ENCODE measurements around the gene PSMA5. TPM values are rescaled to one million over a fixed set of nuclear protein-coding genes. Genes with fewer than 3 reads are reported as not detected.

Gene PSMA5
- total RNA-seq, 2 experiments from 2014 or later: 53.3 to 152 TPM

GRCh38 chr1:109467301-109467777 is 41.1 kb upstream of the PSMA5 start:
- ChIA-PET POLR2A (interaction anchor here (1.3 kb wide), 1 partner anchor 8 kb away, joined by 3 read pairs; no protein-coding TSS in a partner anchor), CTCF (ENCODE audit: unreplicated experiment) (no interaction called here)

GRCh38 chr1:109466452-109467300 is 40.4 kb upstream of the PSMA5 start, which contains the start of gene SYPL2:
Gene SYPL2 (plus strand): TSS chr1:109466546. CDS start chr1:109466844, 298 bp downstream.
- Histone ChIP-seq H3K9me2 (ENCODE audit: insufficient read depth, low read length) (no peaks in the 10 kb centered on the region), H3K36me3 (ENCODE audit: insufficient read depth, low read length) (no peaks in the 10 kb centered on the region), H4K20me1 (ENCODE audit: insufficient read depth, low read length) (no peaks in the 10 kb centered on the region), H3K27ac (ENCODE audit: low read depth, low read length, poor library complexity, severe bottlenecking) (no peak within 1 kb of the TSS), H3K4me1 (ENCODE audit: insufficient read depth, low read length, poor library complexity, severe bottlenecking) (no peaks in the 10 kb centered on the region), H3K4me3 (ENCODE audit: low read depth, low read length, poor library complexity, severe bottlenecking) (no peak within 1 kb of the TSS), H3K9me3 (ENCODE audit: low read length) (no peaks in the 10 kb centered on the region), H3K4me2 (ENCODE audit: low read length) (no peak within 1 kb of the TSS), H2AFZ (ENCODE audit: low read length) (no peak within 1 kb of the TSS), H3K79me2 (ENCODE audit: insufficient read depth, low read depth, low read length) (no peaks in the 10 kb centered on the region)
- POLR2A ChIA-PET: no interaction called here
- CTCF ChIA-PET (ENCODE audit: unreplicated experiment): no interaction called here
- intact Hi-C loops (cut with micrococcal nuclease; ENCODE audit: unreplicated experiment): no loop called here
- BruUV-seq (replicated peaks): no TSS peak
- no peak for DNase-seq (ENCODE audit: low spot score)
- no peak for TF ChIP-seq EZH2phosphoT487 (IDR thresholded peaks at IDR 0.05; ENCODE audit: borderline replicate concordance, low read depth, low read length)
- TF ChIP-seq CTCF (conservative IDR thresholded peaks at IDR 0.05; ENCODE audit: low read length): no peak

More at GRCh38 chr1:109467301-109467777, 41.1 kb upstream of the PSMA5 start:
- Histone ChIP-seq H2AFZ (ENCODE audit: low read length) (no peak overlapping the region), H3K4me3 (ENCODE audit: low read depth, low read length, poor library complexity, severe bottlenecking) (no peak overlapping the region), H3K79me2 (ENCODE audit: insufficient read depth, low read depth, low read length) (no peaks in the 10 kb centered on the region), H3K9me2 (ENCODE audit: insufficient read depth, low read length) (no peaks in the 10 kb centered on the region), H3K36me3 (ENCODE audit: insufficient read depth, low read length) (no peaks in the 10 kb centered on the region), H3K4me2 (ENCODE audit: low read length) (no peak overlapping the region), H4K20me1 (ENCODE audit: insufficient read depth, low read length) (no peaks in the 10 kb centered on the region), H3K27ac (ENCODE audit: low read depth, low read length, poor library complexity, severe bottlenecking) (no peak overlapping the region), H3K9me3 (ENCODE audit: low read length) (no peaks in the 10 kb centered on the region), H3K4me1 (ENCODE audit: insufficient read depth, low read length, poor library complexity, severe bottlenecking) (no peaks in the 10 kb centered on the region)
- no peak for DNase-seq (ENCODE audit: low spot score)
- intact Hi-C loops (cut with micrococcal nuclease; ENCODE audit: unreplicated experiment): no loop called here
- TF ChIP-seq CTCF (conservative IDR thresholded peaks at IDR 0.05; ENCODE audit: low read length): no peak
- no peak for TF ChIP-seq EZH2phosphoT487 (IDR thresholded peaks at IDR 0.05; ENCODE audit: borderline replicate concordance, low read depth, low read length)
- no TSS peak for BruUV-seq (replicated peaks)

- no peak for DNase-seq (ENCODE audit: low spot score)
- TF ChIP-seq CTCF (conservative IDR thresholded peaks at IDR 0.05; ENCODE audit: low read length) (no peak), EZH2phosphoT487 (IDR thresholded peaks at IDR 0.05; ENCODE audit: borderline replicate concordance, low read depth, low read length) (no peak)
- Histone ChIP-seq H3K9me3 (ENCODE audit: low read length) (no peaks in the 10 kb centered on the region), H4K20me1 (ENCODE audit: insufficient read depth, low read length) (no peaks in the 10 kb centered on the region), H3K4me1 (ENCODE audit: insufficient read depth, low read length, poor library complexity, severe bottlenecking) (no peaks in the 10 kb centered on the region), H2AFZ (ENCODE audit: low read length) (no peak overlapping the region), H3K4me3 (ENCODE audit: low read depth, low read length, poor library complexity, severe bottlenecking) (no peak overlapping the region), H3K27ac (ENCODE audit: low read depth, low read length, poor library complexity, severe bottlenecking) (no peak overlapping the region), H3K36me3 (ENCODE audit: insufficient read depth, low read length) (no peaks in the 10 kb centered on the region), H3K79me2 (ENCODE audit: insufficient read depth, low read depth, low read length) (no peaks in the 10 kb centered on the region), H3K9me2 (ENCODE audit: insufficient read depth, low read length) (no peaks in the 10 kb centered on the region), H3K4me2 (ENCODE audit: low read length) (no peak overlapping the region)
- intact Hi-C loops (cut with micrococcal nuclease; ENCODE audit: unreplicated experiment): no loop called here
- ChIA-PET CTCF (ENCODE audit: unreplicated experiment) (no interaction called here), POLR2A (no interaction called here)
- BruUV-seq (replicated peaks): no TSS peak
Observed at GRCh38 chr1:109466125-109466451, 39.8 kb upstream of the PSMA5 start.

Data from OCI-LY7 (cell line).